Vagina (tissue), 2 donors: ENCODE results near the gene UBXN4. TPM values are rescaled to one million over a fixed set of nuclear protein-coding genes. Genes with fewer than 3 reads are reported as not detected.
A peak's percentile ranks its signal among the peaks of the same experiment; 100 is the strongest.

Experiments
- DNase-seq, 2 donors: peaks; one replicate each; pipeline ENCODE4 v3.0.0-alpha.2; 2017; ENCODE audit errors: extremely low spot score in 2 of 2
- H3K27ac ChIP-seq: fragments of 200-600 bp; sonication (generic); one replicate; pipeline ENCODE4 v1.5.1; 2019
- H3K27me3 ChIP-seq: fragments of 200-600 bp; sonication (generic); one replicate; pipeline ENCODE4 v1.5.1; 2019
- H3K36me3 ChIP-seq, 2 donors: fragments of 200-600 bp; sonication (generic); one replicate each; pipeline ENCODE4 v1.5.1; 2017 to 2019
- H3K4me1 ChIP-seq: fragments of 200-600 bp; sonication (generic); one replicate; pipeline ENCODE4 v1.5.1; 2019
- H3K4me3 ChIP-seq, 2 donors: fragments of 200-600 bp; sonication (generic); 1 replicate in 1 of 2; 2 replicates in 1 of 2; pipeline ENCODE4 v1.5.1; 2016 to 2019
- H3K9me3 ChIP-seq: fragments of 200-600 bp; sonication (generic); one replicate; pipeline ENCODE4 v1.5.1; 2019
- CTCF ChIP-seq, 3 experiments: fragments of 450-650 bp in 2 of 3; fragments of 200-600 bp in 1 of 3; sonication (generic) in 1 of 3; IDR thresholded peaks; one replicate each; pipeline ENCODE4 v1.5.1; 2017 to 2019; ENCODE audit warnings: antibody characterized with exemption in 3 of 3, mild to moderate bottlenecking in 2 of 3, moderate library complexity in 2 of 3
- POLR2A ChIP-seq, 2 donors: fragments of 450-650 bp; IDR thresholded peaks; one replicate each; pipeline ENCODE4 v1.6.1; 2017; ENCODE audit warnings: antibody characterized with exemption in 2 of 2, mild to moderate bottlenecking in 2 of 2, moderate library complexity in 2 of 2
- POLR2AphosphoS5 ChIP-seq, 2 donors: sonication (generic); formaldehyde crosslinking; IDR thresholded peaks; one replicate each; pipeline ENCODE4 v1.9.0; 2017; ENCODE audit warnings: antibody characterized with exemption in 2 of 2, mild to moderate bottlenecking in 2 of 2, low read depth in 1 of 2; ENCODE audit not compliant: insufficient read depth in 1 of 2
- intact Hi-C: fragments of 100-400 bp; cut with DNase I; formaldehyde crosslinking; loops from one replicate; pipeline ENCODE4 v1.15.1; 2023
- total RNA-seq: library from RNA; depleted of rRNA; stranded (reverse); fragments of >200 nt; gene quantifications from one replicate; pipeline ENCODE4 v1.2.3, GENCODE V29; 2016

Gene UBXN4
- total RNA-seq, 1 donor from 2014 or later, result 51.6 TPM

- no peak overlapping the region for H3K4me3 ChIP-seq
- no peak for DNase-seq
- no peaks in the 10 kb centered on the region for H3K27me3 ChIP-seq
- H3K4me1 ChIP-seq, result no peaks in the 10 kb centered on the region
- no peaks in the 10 kb centered on the region for H3K9me3 ChIP-seq
- TF ChIP-seq POLR2A (IDR thresholded peaks at IDR 0.05), result no peak
- no peak for TF ChIP-seq CTCF (IDR thresholded peaks at IDR 0.05)
- no peak for TF ChIP-seq POLR2AphosphoS5 (IDR thresholded peaks at IDR 0.05; ENCODE audit: insufficient read depth in 1 of 2, low read depth in 1 of 2)
- no peak overlapping the region for H3K27ac ChIP-seq
- no peaks in the 10 kb centered on the region for H3K36me3 ChIP-seq
- intact Hi-C loops, result no loop called here
These were observed 8.6 kb upstream of the UBXN4 start for GRCh38 chr2:135733045-135733444.

GRCh38 chr2:135736546-135736945, 5.1 kb upstream of the UBXN4 start:
- Histone ChIP-seq H3K27ac (no peak overlapping the region), H3K27me3 (no peaks in the 10 kb centered on the region), H3K4me3 (no peak overlapping the region), H3K9me3 (no peaks in the 10 kb centered on the region), H3K36me3 (no peaks in the 10 kb centered on the region), H3K4me1 (no peaks in the 10 kb centered on the region)
- intact Hi-C loops, result no loop called here
- TF ChIP-seq CTCF (IDR thresholded peaks at IDR 0.05) (no peak), POLR2A (IDR thresholded peaks at IDR 0.05) (no peak), POLR2AphosphoS5 (IDR thresholded peaks at IDR 0.05; ENCODE audit: insufficient read depth in 1 of 2, low read depth in 1 of 2) (no peak)
- DNase-seq, result no peak

- no peaks in the 10 kb centered on the region for H3K27me3 ChIP-seq
- H3K4me1 ChIP-seq, result peaks cover 25% of the 10 kb centered on the region
- H3K9me3 ChIP-seq, result no peaks in the 10 kb centered on the region
- TF ChIP-seq CTCF (IDR thresholded peaks at IDR 0.05) (no peak), POLR2AphosphoS5 (IDR thresholded peaks at IDR 0.05; ENCODE audit: insufficient read depth in 1 of 2, low read depth in 1 of 2) (no peak), POLR2A (IDR thresholded peaks at IDR 0.05) (no peak)
- intact Hi-C loops, result loop anchor here (10.0 kb wide), 1 partner anchor 245 kb away; the partner anchor contains the start of gene DARS1
- no peak overlapping the region for H3K27ac ChIP-seq
- DNase-seq, result no peak
- H3K36me3 ChIP-seq, result no peaks in the 10 kb centered on the region
- H3K4me3 ChIP-seq, result no peak overlapping the region
These were observed 1.4 kb upstream of the UBXN4 start for GRCh38 chr2:135740206-135740605.

GRCh38 chr2:135741043-135741394, 636 bp upstream of the UBXN4 start:
- H3K4me3 ChIP-seq, result peak overlapping the region; percentile 71 to 99
- H3K4me1 ChIP-seq, result peaks cover 29% of the 10 kb centered on the region
- no peaks in the 10 kb centered on the region for H3K9me3 ChIP-seq
- DNase-seq, result no peak
- TF ChIP-seq CTCF (IDR thresholded peaks at IDR 0.05) (no peak), POLR2AphosphoS5 (IDR thresholded peaks at IDR 0.05; ENCODE audit: insufficient read depth in 1 of 2, low read depth in 1 of 2) (no peak), POLR2A (IDR thresholded peaks at IDR 0.05) (no peak)
- H3K27ac ChIP-seq, result peak overlapping the region; percentile 100
- no peaks in the 10 kb centered on the region for H3K36me3 ChIP-seq
- no peaks in the 10 kb centered on the region for H3K27me3 ChIP-seq
- intact Hi-C loops, result loop anchor here (10.0 kb wide), 1 partner anchor 244 kb away; the partner anchor contains the start of gene DARS1

GRCh38 chr2:135742325-135742757, 686 bp downstream of the UBXN4 start:
- TF ChIP-seq POLR2A (IDR thresholded peaks at IDR 0.05) (no peak), POLR2AphosphoS5 (IDR thresholded peaks at IDR 0.05; ENCODE audit: insufficient read depth in 1 of 2, low read depth in 1 of 2) (no peak), CTCF (IDR thresholded peaks at IDR 0.05) (no peak)
- H3K27me3 ChIP-seq, result no peaks in the 10 kb centered on the region
- no peak for DNase-seq
- peaks cover 0 to 1% of the 10 kb centered on the region in 2 donors for H3K36me3 ChIP-seq
- H3K9me3 ChIP-seq, result no peaks in the 10 kb centered on the region
- peaks cover 36% of the 10 kb centered on the region for H3K4me1 ChIP-seq
- H3K4me3 ChIP-seq, result peak overlapping the region; percentile 71 to 99
- peak overlapping the region; percentile 100 for H3K27ac ChIP-seq
- intact Hi-C loops, result loop anchor here (10.0 kb wide), 1 partner anchor 242 kb away; the partner anchor contains the start of gene DARS1
